ENCODE data around the gene HES4.
"Not testable (repeated sequence)": the region's sequence is repeated elsewhere in the genome, so short reads cannot be mapped to it uniquely, and the experiment has no call there.

DNA sequence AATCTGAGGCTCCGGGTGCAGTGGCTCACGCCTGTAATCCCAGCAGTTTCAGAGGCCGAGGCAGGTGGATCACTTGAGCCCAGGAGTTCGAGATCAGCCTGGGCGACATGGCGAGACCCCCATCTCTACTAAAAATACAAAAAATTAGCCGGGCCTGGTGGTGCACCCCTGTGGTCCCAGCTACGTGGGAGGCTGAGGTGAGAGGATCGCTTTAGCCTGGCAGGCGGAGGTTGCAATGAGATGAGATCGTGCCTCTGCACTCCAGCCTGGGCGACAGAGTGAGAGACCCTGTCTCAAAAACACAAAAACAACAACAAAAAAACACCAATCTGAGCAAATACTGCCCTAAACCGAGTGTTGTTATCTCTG, 12.8 kb upstream of the HES4 start:
- not testable (repeated sequence) for TF ChIP-seq ESRRA (CRISPR knock-in tag; IDR thresholded peaks at IDR 0.05; ENCODE audit: low read depth); MYC (CRISPR knock-in tag; IDR thresholded peaks at IDR 0.05; ENCODE audit: borderline replicate concordance); SP1 (IDR thresholded peaks at IDR 0.05); SP1 (CRISPR knock-in tag; IDR thresholded peaks at IDR 0.05); SOX5 (CRISPR knock-in tag; IDR thresholded peaks at IDR 0.05; ENCODE audit: borderline replicate concordance); ZNF569 (CRISPR knock-in tag; IDR thresholded peaks at IDR 0.05; ENCODE audit: borderline replicate concordance); HNRNPL (IDR thresholded peaks at IDR 0.05; ENCODE audit: low read depth, low read length); SIN3B (IDR thresholded peaks at IDR 0.05; ENCODE audit: low read length); ZNF256 (CRISPR knock-in tag; conservative IDR thresholded peaks at IDR 0.05); CCAR2 (optimal IDR thresholded peaks at IDR 0.05; ENCODE audit: low read depth, low read length); ZNF619 (CRISPR knock-in tag; IDR thresholded peaks at IDR 0.05); KDM2A (CRISPR knock-in tag; IDR thresholded peaks at IDR 0.05; ENCODE audit: borderline replicate concordance, low read depth)
- TF ChIP-seq, protein P1, sequence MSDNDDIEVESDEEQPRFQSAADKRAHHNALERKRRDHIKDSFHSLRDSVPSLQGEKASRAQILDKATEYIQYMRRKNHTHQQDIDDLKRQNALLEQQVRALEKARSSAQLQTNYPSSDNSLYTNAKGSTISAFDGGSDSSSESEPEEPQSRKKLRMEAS (IDR thresholded peaks at IDR 0.05) = not testable (repeated sequence)
- TF ChIP-seq, protein P2, sequence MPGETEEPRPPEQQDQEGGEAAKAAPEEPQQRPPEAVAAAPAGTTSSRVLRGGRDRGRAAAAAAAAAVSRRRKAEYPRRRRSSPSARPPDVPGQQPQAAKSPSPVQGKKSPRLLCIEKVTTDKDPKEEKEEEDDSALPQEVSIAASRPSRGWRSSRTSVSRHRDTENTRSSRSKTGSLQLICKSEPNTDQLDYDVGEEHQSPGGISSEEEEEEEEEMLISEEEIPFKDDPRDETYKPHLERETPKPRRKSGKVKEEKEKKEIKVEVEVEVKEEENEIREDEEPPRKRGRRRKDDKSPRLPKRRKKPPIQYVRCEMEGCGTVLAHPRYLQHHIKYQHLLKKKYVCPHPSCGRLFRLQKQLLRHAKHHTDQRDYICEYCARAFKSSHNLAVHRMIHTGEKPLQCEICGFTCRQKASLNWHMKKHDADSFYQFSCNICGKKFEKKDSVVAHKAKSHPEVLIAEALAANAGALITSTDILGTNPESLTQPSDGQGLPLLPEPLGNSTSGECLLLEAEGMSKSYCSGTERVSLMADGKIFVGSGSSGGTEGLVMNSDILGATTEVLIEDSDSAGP (CRISPR knock-in tag; IDR thresholded peaks at IDR 0.05; ENCODE audit: borderline replicate concordance) = not testable (repeated sequence)

All from HepG2 (cell line).